DOHH2 (cell line): ENCODE data around the gene MRGPRD.

Source experiments
- EZH2phosphoT487 ChIP-seq: fragments of 200-600 bp; sonication (generic); IDR thresholded peaks from 2 replicates; pipeline ENCODE4 v1.6.1; 2017; ENCODE audit warnings: borderline replicate concordance, mild to moderate bottlenecking, antibody characterized with exemption, low read length, moderate library complexity, mixed read lengths
- TF ChIP-seq, protein P1 (sequence below): fragments of 200-600 bp; sonication (generic); IDR thresholded peaks from one replicate; pipeline ENCODE4 v1.5.1; 2014; ENCODE audit warnings: antibody characterized with exemption, mild to moderate bottlenecking, low read depth, low read length; ENCODE audit not compliant: poor library complexity, severe bottlenecking

DNA sequence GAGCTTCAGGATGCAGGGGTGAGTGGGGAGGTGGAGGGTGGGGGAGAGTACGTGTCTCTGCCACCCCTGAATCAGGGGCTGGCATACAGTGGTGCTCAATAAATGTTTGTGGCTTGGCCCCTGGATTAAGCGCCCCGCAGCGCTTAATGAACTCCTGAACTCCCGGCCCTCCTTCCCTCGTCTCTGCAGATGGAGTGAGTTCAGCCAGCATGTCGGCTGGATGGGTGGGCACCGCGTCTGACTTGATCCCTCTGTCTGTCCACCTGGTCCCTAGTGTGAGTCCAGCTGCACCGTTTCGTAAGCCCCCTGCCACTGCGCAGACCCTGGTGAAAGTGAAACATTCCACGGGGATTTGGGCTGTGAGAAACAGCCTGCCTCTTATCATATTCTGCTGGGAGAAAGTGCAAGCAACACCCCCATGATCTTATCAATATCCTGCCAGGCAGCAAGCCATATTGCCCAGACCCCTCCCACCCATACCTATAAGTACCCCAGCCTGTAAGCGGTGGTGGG is 12.0 kb upstream of the MRGPRD start:
- TF ChIP-seq EZH2phosphoT487 = no peak
- TF ChIP-seq, protein P1, sequence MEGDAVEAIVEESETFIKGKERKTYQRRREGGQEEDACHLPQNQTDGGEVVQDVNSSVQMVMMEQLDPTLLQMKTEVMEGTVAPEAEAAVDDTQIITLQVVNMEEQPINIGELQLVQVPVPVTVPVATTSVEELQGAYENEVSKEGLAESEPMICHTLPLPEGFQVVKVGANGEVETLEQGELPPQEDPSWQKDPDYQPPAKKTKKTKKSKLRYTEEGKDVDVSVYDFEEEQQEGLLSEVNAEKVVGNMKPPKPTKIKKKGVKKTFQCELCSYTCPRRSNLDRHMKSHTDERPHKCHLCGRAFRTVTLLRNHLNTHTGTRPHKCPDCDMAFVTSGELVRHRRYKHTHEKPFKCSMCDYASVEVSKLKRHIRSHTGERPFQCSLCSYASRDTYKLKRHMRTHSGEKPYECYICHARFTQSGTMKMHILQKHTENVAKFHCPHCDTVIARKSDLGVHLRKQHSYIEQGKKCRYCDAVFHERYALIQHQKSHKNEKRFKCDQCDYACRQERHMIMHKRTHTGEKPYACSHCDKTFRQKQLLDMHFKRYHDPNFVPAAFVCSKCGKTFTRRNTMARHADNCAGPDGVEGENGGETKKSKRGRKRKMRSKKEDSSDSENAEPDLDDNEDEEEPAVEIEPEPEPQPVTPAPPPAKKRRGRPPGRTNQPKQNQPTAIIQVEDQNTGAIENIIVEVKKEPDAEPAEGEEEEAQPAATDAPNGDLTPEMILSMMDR = no peak
